K562 (cell line): ENCODE data around the gene DGCR2. TPM values are rescaled to one million over a fixed set of nuclear protein-coding genes. Genes with fewer than 3 reads are reported as not detected.
A peak's percentile ranks its signal among the peaks of the same experiment; 100 is the strongest.

Experiments
- ATAC-seq: fragments of 200-7000 bp; cut with Tn5 transposase; 3 replicates; pipeline ENCODE4 v1.9.1; 2020; ENCODE audit warnings: moderate library complexity
- BruUV-seq: library from RNA; stranded (reverse); fragments of 400-500 nt; replicated peaks from 2 replicates; lab custom pipeline; 2021; lab: Mats Ljungman, UMichigan
- CTCF ChIA-PET: fragments of 300-600 bp; formaldehyde crosslinking; extraction: SDS; loops from one replicate; lab custom pipeline; 2021; ENCODE audit warnings: low intra/inter-chr PET ratio; lab: Yijun Ruan, JAX
- POLR2A ChIA-PET: fragments of 300-600, 350-650 bp; sonication (Branson Sonifier 250); formaldehyde crosslinking; extraction: SDS; loops from one replicate; lab custom pipeline; 2021; ENCODE audit warnings: antibody characterized with exemption, inconsistent platforms; lab: Yijun Ruan, JAX
- DNase-seq, 4 experiments: peaks; one replicate each; pipeline versions ENCODE4 v3.0.0 to v3.0.0-alpha.2; 2011 to 2018; ENCODE audit warnings: low spot score in 3 of 4, mixed read lengths in 3 of 4; ENCODE audit errors: extremely low read depth in 1 of 4
- FAIRE-seq: peaks from 2 replicates; lab custom pipeline; 2011; peaks lifted over from hg19 to GRCh38; lab: Jason Lieb, UNC
- H2AFZ ChIP-seq: 2 replicates; pipeline ENCODE4 v1.6.0; 2011; ENCODE audit warnings: low read depth, low read length, control low read depth, inconsistent platforms
- H3K27ac ChIP-seq: fragments of 200-600 bp; 3 replicates; pipeline ENCODE4 v1.8.0; 2011; ENCODE audit warnings: low read depth, mild to moderate bottlenecking, control low read depth, inconsistent platforms, low read length, moderate library complexity, mixed read lengths; ENCODE audit errors: extremely low read depth
- H3K27me3 ChIP-seq, 2 experiments: fragments of 300-600 bp in 1 of 2; 2 replicates in 1 of 2; 3 replicates in 1 of 2; pipeline versions ENCODE4 v1.6.0 to v1.8.0; 2011; ENCODE audit warnings: inconsistent platforms in 2 of 2, low read length in 2 of 2, mild to moderate bottlenecking in 1 of 2, mixed read lengths in 1 of 2, moderate library complexity in 1 of 2; ENCODE audit not compliant: control insufficient read depth in 2 of 2, insufficient read depth in 2 of 2
- H3K36me3 ChIP-seq: fragments of 300-600 bp; 3 replicates; pipeline ENCODE4 v1.8.0; 2011; ENCODE audit warnings: mild to moderate bottlenecking, low read length, inconsistent platforms; ENCODE audit not compliant: control insufficient read depth, insufficient read depth
- H3K4me1 ChIP-seq, 2 experiments: fragments of 200-600 bp in 1 of 2; replicated peaks in 1 of 2; 2 replicates in 1 of 2; 3 replicates in 1 of 2; pipeline versions ENCODE4 v1.5.1 to v1.8.0; 2011; ENCODE audit warnings: inconsistent platforms in 2 of 2, low read length in 2 of 2, mild to moderate bottlenecking in 1 of 2, mixed read lengths in 1 of 2, moderate library complexity in 1 of 2; ENCODE audit not compliant: control insufficient read depth in 2 of 2, insufficient read depth in 2 of 2
- H3K4me2 ChIP-seq: 2 replicates; pipeline ENCODE4 v1.6.1; 2011; ENCODE audit warnings: low read length, control low read depth, inconsistent platforms, mixed read lengths; ENCODE audit not compliant: insufficient read depth
- H3K4me3 ChIP-seq: fragments of 200-600 bp; sonication (generic), shearing (Covaris generic); 2 replicates; pipeline ENCODE4 v1.5.1; 2016; ENCODE audit warnings: control low read depth, inconsistent platforms
- H3K79me2 ChIP-seq: fragments of 200-600 bp; 3 replicates; pipeline ENCODE4 v1.8.0; 2011; ENCODE audit warnings: low read length, inconsistent platforms; ENCODE audit not compliant: control insufficient read depth, insufficient read depth
- H3K9ac ChIP-seq, 2 experiments: 2 replicates each; pipeline versions ENCODE4 v1.6.0 to v1.6.1; 2011; ENCODE audit warnings: low read depth in 2 of 2, low read length in 2 of 2, control low read depth in 1 of 2, inconsistent platforms in 1 of 2, mild to moderate bottlenecking in 1 of 2, mixed read lengths in 1 of 2; ENCODE audit not compliant: insufficient read depth in 1 of 2
- H3K9me1 ChIP-seq: one replicate; pipeline ENCODE4 v1.6.0; 2011; ENCODE audit warnings: inconsistent platforms, mild to moderate bottlenecking, low read length, moderate library complexity; ENCODE audit not compliant: control insufficient read depth, insufficient read depth
- H3K9me3 ChIP-seq: replicated peaks from 2 replicates; pipeline ENCODE4 v1.5.1; 2011; ENCODE audit warnings: low read depth, low read length, inconsistent platforms; ENCODE audit not compliant: control insufficient read depth, insufficient read depth
- H4K20me1 ChIP-seq: replicated peaks from 2 replicates; pipeline ENCODE4 v1.6.1; 2011; ENCODE audit warnings: low read length, inconsistent platforms, mixed read lengths; ENCODE audit not compliant: control insufficient read depth, insufficient read depth
- CAMTA2 ChIP-seq: fragments of 250-450 bp; sonication (Bioruptor Pico); conservative IDR thresholded peaks from 2 replicates; pipeline ENCODE4 v1.5.1; 2022
- FIP1L1 ChIP-seq: fragments of 200-400 bp; formaldehyde crosslinking; IDR thresholded peaks from 2 replicates; pipeline ENCODE4 v1.6.1; 2018; ENCODE audit warnings: mild to moderate bottlenecking, low read depth, low read length; ENCODE audit not compliant: poor library complexity, severe bottlenecking
- FOXM1 ChIP-seq, 2 experiments: fragments of 450-650 bp in 1 of 2; sonication (generic) in 1 of 2; formaldehyde crosslinking in 1 of 2; IDR thresholded peaks; 2 replicates each; pipeline versions ENCODE4 v1.6.1 to v1.9.0; 2017 to 2022; ENCODE audit warnings: low read depth in 2 of 2, mild to moderate bottlenecking in 2 of 2, missing genetic modification reagents in 1 of 2, moderate library complexity in 1 of 2
- GABPA ChIP-seq: fragments of 200-800 bp; sonication (Bioruptor generic); conservative IDR thresholded peaks from 2 replicates; pipeline ENCODE4 v1.6.1; 2016; ENCODE audit warnings: low read depth, missing genetic modification characterization, missing compliant biosample characterization
- MCM5 ChIP-seq: fragments of 450-650 bp; IDR thresholded peaks from 2 replicates; pipeline ENCODE4 v1.6.1; 2016; ENCODE audit warnings: low read depth
- MYBL2 ChIP-seq, 2 experiments: fragments of 450-650 bp in 1 of 2; sonication (generic) in 1 of 2; formaldehyde crosslinking in 1 of 2; IDR thresholded peaks; 2 replicates each; pipeline versions ENCODE4 v1.6.1 to v1.8.1; 2017 to 2022; ENCODE audit warnings: borderline replicate concordance in 1 of 2, inconsistent platforms in 1 of 2, low read depth in 1 of 2, mild to moderate bottlenecking in 1 of 2, missing genetic modification reagents in 1 of 2, moderate library complexity in 1 of 2
- PML ChIP-seq: IDR thresholded peaks from 2 replicates; pipeline ENCODE4 v1.6.1; 2012; ENCODE audit warnings: low read length, inconsistent platforms
- POLR2G ChIP-seq: fragments of 200-400 bp; formaldehyde crosslinking; IDR thresholded peaks from 2 replicates; pipeline ENCODE4 v1.6.1; 2017; ENCODE audit warnings: low read depth, mild to moderate bottlenecking, antibody characterized with exemption, low read length, moderate library complexity
- PYGO2 ChIP-seq: fragments of 450-650 bp; IDR thresholded peaks from 2 replicates; pipeline ENCODE4 v1.6.1; 2016; ENCODE audit warnings: mild to moderate bottlenecking, missing genetic modification characterization, moderate library complexity, missing compliant biosample characterization
- TCF7 ChIP-seq: sonication (generic); IDR thresholded peaks from 2 replicates; pipeline ENCODE4 v1.6.1; 2016; ENCODE audit warnings: antibody characterized with exemption, borderline replicate concordance
- TSC22D4 ChIP-seq: fragments of 450-650 bp; IDR thresholded peaks from 2 replicates; pipeline ENCODE4 v1.6.1; 2016; ENCODE audit warnings: missing genetic modification characterization, missing biosample characterization, control low read depth
- ZNF324 ChIP-seq: fragments of 250-450 bp; sonication (Bioruptor Pico); IDR thresholded peaks from 2 replicates; pipeline ENCODE4 v1.4.0; 2020; ENCODE audit warnings: mild to moderate bottlenecking
- WGBS: fragments of 100-300 bp; shearing (Covaris generic); methylation state at CpG from one replicate; pipeline ENCODE4 v1.1.6; 2016; ENCODE audit warnings: low coverage, mixed read lengths; ENCODE audit not compliant: insufficient coverage; ENCODE audit errors: missing lambda C conversion rate; 5-methylcytosine and 5-hydroxymethylcytosine counted together
- in situ Hi-C: fragments of 300-500 bp; cut with MboI; formaldehyde crosslinking; loops from 4 replicates; pipeline ENCODE4 v1.15.0; 2018; ENCODE audit warnings: inconsistent platforms, mixed read lengths
- intact Hi-C: fragments of 100-400 bp; cut with micrococcal nuclease; formaldehyde crosslinking; loops from 2 replicates; pipeline ENCODE4 v1.14.2; 2022
- polyA plus RNA-seq, 8 experiments: library from polyadenylated mRNA; depleted of rRNA in 4 of 8; stranded (reverse) in 5 of 8; unstranded in 3 of 8; fragments of >200 nt; fragmentation: Nextera tagmentation in 2 of 8; fragmentation: Illumina TruSeq in 1 of 8; extraction: Ambion mirVana in 2 of 8; extraction: Trizol in 1 of 8; gene quantifications; 2 replicates each; pipeline versions ENCODE4 v1.2.1 to v1.2.3, GENCODE V29; 2011 to 2014; ENCODE audit warnings: inconsistent platforms in 1 of 8, missing spikeins in 1 of 8
- total RNA-seq, 7 experiments: library from RNA; depleted of rRNA in 6 of 7; stranded (reverse); fragments of >200 nt in 6 of 7; fragmentation: Illumina TruSeq in 2 of 7; extraction: Trizol in 2 of 7; gene quantifications; 2 replicates each; pipeline versions ENCODE4 v1.2.1 to v1.2.3, GENCODE V29; 2011 to 2021; ENCODE audit warnings: low replicate concordance in 1 of 7
- TF ChIP-seq, protein P1 (sequence below), 2 experiments: IDR thresholded peaks in 1 of 2; conservative IDR thresholded peaks in 1 of 2; 2 replicates each; pipeline ENCODE4 v1.6.1; 2016; ENCODE audit warnings: low read depth in 2 of 2, mild to moderate bottlenecking in 1 of 2, missing compliant biosample characterization in 1 of 2, missing genetic modification characterization in 1 of 2, moderate library complexity in 1 of 2
- TF ChIP-seq, protein P2 (sequence below): fragments of 250-450 bp; sonication (Bioruptor Pico); IDR thresholded peaks from 2 replicates; pipeline ENCODE4 v1.8.0; 2021; ENCODE audit warnings: borderline replicate concordance, mild to moderate bottlenecking, moderate library complexity; ENCODE audit not compliant: poor library complexity, severe bottlenecking
- TF ChIP-seq, protein P3 (sequence below): fragments of 250-450 bp; sonication (Bioruptor Pico); IDR thresholded peaks from 2 replicates; pipeline ENCODE4 v1.5.0; 2022; ENCODE audit warnings: mild to moderate bottlenecking

The DGCR2 gene
- total and polyA plus RNA-seq, 9 of the 15 experiments (the other 6 are each of a cell fraction or from before 2014, with no cell fraction given): 0.69 to 101 (median 56.4) TPM

DNA sequence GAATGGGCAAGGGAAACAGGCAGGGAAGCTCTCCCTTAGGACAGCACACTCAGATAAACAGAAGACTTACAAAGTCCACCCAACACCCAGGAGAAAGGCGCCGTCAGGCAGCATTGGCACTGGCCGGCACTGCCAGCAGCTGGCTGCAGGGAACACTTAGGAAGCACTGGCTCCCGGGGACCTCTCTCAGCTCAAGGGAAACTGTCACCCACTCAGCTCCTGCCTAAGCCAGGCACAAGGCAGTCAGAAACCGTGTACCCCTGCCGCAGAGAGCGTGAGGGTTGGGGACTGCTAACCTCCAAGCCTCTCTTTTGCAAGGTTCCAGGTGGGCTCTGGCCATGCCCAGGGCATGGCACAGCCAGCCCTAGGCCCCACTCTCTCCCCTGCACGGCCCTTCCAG is 64.7 kb downstream of the DGCR2 start:
- Histone ChIP-seq H3K27ac (no peak overlapping the region), H3K9me3 (no peaks in the 10 kb centered on the region), H3K4me3 (no peak overlapping the region), H3K4me1 (peaks cover 0 to 6% of the 10 kb centered on the region in 2 experiments; a peak in 1 of 5 replicates), H3K4me2 (no peak overlapping the region), H3K27me3 (no peaks in the 10 kb centered on the region), H4K20me1 (peaks cover 19% of the 10 kb centered on the region), H3K9me1 (peaks cover 7% of the 10 kb centered on the region), H3K36me3 (peaks cover 88% of the 10 kb centered on the region), H2AFZ (no peak overlapping the region), H3K79me2 (no peaks in the 10 kb centered on the region), H3K9ac (peak overlapping the region in 1 of 2 experiments; percentile 16; a peak in 1 of 4 replicates)
- WGBS: 81% methylated on average over 8 of the region's 8 CpGs
- ATAC-seq (no peak), FAIRE-seq (no peak), DNase-seq (no peak)
- intact Hi-C loops: no loop called here
- ChIA-PET CTCF (no interaction called here), POLR2A (interaction anchor here (0.8 to 4.4 kb wide), 8 partner anchors 9 to 29 kb away, joined by 3 to 29 read pairs (median 7); no protein-coding TSS in a partner anchor)
- in situ Hi-C loops: no loop called here
- no TSS peak for BruUV-seq
- no peak for TF ChIP-seq CAMTA2
- TF ChIP-seq GABPA (tag): no peak
- TF ChIP-seq ZNF324 (CRISPR knock-in tag): no peak
- TF ChIP-seq, protein P1, sequence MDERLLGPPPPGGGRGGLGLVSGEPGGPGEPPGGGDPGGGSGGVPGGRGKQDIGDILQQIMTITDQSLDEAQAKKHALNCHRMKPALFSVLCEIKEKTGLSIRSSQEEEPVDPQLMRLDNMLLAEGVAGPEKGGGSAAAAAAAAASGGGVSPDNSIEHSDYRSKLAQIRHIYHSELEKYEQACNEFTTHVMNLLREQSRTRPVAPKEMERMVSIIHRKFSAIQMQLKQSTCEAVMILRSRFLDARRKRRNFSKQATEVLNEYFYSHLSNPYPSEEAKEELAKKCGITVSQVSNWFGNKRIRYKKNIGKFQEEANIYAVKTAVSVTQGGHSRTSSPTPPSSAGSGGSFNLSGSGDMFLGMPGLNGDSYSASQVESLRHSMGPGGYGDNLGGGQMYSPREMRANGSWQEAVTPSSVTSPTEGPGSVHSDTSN (CRISPR knock-in tag; IDR thresholded peaks at IDR 0.05; ENCODE audit: low read depth): no peak
- TF ChIP-seq, protein P1 (tag; conservative IDR thresholded peaks at IDR 0.05; ENCODE audit: low read depth): no peak
- no peak for TF ChIP-seq MCM5
- TF ChIP-seq TCF7: no peak
- TF ChIP-seq, protein P2, sequence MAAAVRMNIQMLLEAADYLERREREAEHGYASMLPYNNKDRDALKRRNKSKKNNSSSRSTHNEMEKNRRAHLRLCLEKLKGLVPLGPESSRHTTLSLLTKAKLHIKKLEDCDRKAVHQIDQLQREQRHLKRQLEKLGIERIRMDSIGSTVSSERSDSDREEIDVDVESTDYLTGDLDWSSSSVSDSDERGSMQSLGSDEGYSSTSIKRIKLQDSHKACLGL (CRISPR knock-in tag): no peak
- TF ChIP-seq PYGO2: no peak
- TF ChIP-seq TSC22D4 (tag): no peak
- no peak for TF ChIP-seq FIP1L1
- no peak for TF ChIP-seq POLR2G
- no peak for TF ChIP-seq MYBL2 (IDR thresholded peaks at IDR 0.05; ENCODE audit: low read depth)
- 0 out of 2 replicates have a peak, but pooled peaks have one; percentile 4 for TF ChIP-seq MYBL2 (CRISPR knock-in tag; IDR thresholded peaks at IDR 0.05; ENCODE audit: borderline replicate concordance)
- TF ChIP-seq FOXM1 (IDR thresholded peaks at IDR 0.05; ENCODE audit: low read depth): no peak
- TF ChIP-seq FOXM1 (CRISPR knock-in tag; IDR thresholded peaks at IDR 0.05; ENCODE audit: low read depth): 0 out of 2 replicates have a peak, but pooled peaks have one; percentile 14
- TF ChIP-seq, protein P3, sequence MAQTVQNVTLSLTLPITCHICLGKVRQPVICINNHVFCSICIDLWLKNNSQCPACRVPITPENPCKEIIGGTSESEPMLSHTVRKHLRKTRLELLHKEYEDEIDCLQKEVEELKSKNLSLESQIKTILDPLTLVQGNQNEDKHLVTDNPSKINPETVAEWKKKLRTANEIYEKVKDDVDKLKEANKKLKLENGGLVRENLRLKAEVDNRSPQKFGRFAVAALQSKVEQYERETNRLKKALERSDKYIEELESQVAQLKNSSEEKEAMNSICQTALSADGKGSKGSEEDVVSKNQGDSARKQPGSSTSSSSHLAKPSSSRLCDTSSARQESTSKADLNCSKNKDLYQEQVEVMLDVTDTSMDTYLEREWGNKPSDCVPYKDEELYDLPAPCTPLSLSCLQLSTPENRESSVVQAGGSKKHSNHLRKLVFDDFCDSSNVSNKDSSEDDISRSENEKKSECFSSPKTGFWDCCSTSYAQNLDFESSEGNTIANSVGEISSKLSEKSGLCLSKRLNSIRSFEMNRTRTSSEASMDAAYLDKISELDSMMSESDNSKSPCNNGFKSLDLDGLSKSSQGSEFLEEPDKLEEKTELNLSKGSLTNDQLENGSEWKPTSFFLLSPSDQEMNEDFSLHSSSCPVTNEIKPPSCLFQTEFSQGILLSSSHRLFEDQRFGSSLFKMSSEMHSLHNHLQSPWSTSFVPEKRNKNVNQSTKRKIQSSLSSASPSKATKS (CRISPR knock-in tag): no peak
- TF ChIP-seq PML: no peak
